ENCODE results near the gene ZMIZ2.
"Not testable (repeated sequence)": the region's sequence is repeated elsewhere in the genome, so short reads cannot be mapped to it uniquely, and the experiment has no call there.

The ZMIZ2 gene

DNA sequence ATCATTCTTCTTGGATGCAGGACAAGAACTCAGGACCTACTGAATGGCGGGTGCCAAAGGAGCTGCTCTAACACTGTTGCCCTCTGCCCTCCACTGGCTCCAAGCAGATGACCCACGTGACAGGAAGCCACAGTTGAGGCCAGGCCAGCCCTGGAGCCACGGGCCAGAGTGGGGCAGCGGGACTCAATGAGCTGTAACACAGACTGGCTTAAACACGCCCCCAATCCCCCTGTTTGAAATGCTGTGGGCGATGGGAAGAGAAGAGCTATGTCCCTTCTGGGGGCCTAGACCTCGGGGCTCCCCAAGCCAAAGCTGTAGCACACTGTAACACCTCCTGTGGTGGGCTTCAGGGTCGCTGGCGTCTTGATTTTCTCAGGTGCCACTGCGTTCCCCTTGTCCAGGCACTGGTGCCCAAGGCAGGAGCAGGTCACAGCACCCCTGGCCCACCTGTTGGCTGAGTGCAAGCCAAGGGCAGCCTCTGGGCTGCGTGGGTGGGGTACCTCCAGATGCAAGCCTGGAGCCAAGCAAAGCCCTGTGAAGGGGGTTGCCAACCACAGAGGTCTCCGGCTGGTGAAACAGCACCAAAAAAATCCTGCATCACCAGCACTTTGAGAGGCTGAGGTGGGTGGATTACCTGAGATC lies 18.6 kb upstream of the ZMIZ2 start:
- DNase-seq: no peak

DNA sequence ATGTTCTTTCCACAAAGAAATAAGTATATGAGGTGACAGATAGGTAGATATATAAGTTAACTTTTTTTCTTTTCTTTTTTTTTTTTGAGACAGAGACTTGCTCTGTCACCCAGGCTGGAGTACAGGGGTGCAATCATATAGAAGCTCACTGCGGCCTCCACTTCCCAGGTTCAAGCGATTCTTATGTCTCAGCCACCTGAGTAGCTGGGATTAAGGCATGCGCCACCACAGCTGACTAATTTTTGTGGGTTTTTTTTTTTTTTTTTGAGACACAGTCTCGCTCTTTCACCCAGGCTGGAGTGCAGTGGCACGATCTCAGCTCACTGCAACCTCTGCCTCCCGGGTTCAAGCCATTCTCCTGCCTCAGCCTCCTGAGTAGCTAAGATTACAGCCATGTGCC lies 15.7 kb upstream of the ZMIZ2 start:
- not testable (repeated sequence) for DNase-seq

DNA sequence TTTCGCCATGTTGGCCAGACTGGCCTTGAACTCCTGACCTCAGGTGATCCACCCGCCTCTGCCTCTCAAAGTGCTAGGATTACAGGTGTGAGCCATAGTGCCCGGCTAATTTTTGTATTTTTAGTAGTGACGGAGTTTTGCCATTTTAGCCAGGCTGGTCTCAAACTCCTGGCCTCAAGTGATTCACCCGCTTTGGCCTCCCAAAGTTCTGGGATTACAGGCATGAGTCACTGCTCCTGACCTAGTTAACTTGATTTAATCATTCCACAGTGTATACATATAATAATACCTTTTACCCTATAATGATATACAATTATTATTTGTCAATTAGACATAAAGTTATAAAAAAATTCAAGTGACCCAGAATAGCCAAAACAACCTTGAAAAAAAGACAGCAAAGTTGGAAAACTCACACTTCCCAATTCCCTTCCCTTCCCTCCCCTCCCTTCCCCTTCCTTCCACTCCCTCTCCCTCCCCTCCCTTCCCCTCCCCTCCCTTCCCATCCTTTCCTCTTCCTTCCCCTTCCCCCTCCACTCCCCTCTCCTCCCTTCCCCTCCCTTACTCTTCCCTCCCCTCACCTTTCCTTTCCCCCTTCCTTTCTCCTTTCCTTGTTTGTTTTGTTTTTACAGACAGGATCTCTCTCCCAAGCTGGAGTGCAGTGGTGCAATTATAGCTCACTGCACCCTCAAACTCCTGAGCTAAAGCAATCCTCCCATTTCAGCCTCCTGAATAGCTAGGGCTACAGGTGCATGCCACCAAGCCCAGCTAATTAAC lies 14.8 kb upstream of the ZMIZ2 start:
- no peak for DNase-seq

DNA sequence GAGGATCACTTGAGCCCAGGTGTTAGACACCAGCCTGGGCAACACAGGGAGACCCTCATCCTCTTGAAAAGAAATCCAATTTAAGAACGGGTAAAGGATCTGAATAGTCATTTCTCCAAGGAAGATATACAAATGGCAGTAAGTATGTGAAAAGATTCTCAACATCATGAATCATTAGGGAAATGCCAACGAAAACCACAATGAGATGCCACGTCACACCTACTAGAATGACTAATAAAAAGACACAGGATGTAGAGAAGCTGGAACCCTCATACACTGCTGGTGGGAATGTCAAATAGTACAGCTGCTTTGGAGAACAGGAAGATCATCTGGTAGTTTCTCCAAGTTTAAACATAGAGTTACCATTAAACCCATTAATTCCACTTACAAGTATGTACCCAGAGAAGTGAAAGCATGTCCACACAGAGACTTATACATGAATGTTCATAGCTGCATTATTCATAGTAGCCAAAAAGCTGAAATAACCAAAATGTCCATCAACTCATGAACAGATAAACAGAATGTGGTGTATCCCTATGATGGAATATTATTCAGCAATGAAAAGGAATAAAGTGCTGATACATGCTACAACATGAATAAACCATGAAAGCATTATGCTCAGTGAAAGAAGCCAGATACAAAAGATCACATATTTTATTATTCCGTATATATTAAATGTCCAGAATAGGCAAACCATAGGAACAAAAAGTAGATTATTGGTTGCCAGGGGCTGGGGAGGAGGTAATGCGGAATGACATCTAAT lies 13.1 kb upstream of the ZMIZ2 start:
- no peak for DNase-seq

DNA sequence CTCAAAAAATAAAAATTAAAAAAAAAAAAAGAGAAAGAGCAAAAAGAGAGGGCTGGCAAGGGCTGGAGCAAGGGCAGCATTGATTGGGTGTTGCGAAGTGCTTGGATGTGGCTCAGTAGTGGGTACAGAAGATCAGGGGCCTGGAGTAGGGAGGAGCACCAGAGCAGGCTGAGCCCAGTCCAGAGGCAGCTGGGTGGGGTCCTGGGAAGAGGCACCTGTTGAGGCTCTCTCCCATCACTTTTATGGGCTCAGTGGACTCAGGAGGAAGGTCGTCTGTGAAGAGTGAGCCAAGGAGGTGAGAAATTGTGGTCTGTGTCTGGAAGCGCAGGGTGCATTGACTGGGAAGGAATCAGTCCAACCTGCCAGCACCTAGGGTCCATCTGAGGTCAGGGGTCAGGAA lies 11.8 kb upstream of the ZMIZ2 start:
- DNase-seq: no peak

DNA sequence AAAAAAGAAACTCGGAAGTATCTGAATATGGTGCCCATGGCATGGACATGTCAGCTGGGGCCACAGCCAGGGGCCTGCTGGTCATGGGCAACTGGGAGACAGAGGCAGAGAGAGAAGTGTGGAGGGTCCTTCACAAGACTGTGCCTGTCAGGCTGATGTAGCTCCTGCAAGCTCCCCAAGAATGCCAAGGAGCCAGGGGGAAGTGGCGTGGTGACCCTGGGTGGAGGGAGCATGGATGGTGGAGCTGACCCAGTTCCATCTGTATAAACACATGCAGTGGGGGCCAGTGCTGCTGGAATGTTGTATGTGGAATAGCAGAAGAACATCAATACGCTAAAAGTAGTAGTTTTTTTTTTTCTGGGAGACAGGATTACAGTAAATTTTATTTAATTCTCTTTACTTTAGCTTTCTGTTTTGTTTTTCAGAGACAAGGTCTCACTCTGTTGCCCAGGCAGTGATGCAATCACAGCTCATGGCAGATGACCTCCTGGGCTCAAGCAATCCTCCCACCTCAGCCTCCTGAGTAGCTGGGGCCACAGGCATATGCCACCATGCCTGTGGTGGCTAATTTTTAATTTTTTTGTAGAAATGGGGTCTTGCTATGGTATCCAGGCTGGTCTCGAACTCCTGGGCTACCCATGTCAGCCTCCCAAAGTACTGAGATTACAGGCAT lies 10.5 kb upstream of the ZMIZ2 start:
- DNase-seq: no peak

DNA sequence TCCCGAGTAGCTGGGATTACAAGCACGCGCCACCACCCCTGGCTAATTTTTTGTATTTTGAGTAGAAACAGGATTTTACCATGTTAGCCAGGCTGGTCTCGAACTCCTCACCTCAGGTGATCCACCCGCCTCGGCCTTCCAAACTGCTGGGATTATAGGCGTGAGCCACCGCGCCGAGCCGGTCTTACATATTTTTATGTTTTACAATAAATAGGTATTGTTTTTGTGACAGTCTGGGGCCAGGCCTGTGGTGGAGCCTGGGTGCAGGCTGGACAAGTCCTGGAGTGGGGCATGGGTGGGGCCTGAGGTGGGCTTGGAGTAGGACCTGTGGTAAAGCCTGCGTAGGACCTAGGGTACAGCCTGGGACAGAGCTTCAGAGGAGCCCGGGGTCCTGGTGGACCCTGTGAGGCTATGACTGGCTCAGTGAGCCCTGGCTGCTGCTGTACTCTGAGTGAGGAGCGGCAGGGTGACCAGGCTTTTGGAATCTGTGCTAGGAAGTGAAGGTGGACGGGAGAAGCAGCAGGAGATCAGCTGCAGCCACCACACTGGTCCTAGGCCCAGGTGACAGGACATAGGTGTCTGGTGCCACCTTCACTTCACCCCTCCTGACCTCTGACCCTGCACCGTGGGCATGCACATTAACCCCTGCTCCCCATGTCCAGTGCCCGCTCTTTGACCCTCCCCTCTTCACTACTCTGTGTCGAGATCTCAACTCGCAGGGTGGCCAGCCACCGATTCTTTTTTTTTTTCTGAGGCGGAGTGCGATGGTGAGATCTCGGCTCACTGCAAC lies 9.6 kb upstream of the ZMIZ2 start:
- DNase-seq: no peak

DNA sequence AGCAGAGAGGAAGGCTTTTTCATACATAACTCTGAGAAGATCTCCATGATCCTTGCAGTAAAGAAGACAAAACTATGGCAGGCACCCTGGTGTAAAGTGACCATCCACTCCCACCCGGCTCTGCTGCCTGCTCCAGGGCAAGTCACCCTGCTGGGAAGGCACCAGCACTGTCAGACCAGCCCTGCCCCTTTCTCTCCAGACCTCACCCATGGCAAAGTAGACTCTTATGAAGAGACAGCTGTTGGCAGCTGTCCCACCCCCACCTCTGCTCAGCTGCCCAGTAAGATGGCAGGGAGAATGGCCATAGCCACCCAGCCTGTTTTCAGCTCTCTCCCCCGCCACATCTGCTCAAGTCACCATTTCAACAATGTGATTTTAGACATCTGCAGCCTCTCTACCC lies 8.6 kb upstream of the ZMIZ2 start:
- no peak for DNase-seq

DNA sequence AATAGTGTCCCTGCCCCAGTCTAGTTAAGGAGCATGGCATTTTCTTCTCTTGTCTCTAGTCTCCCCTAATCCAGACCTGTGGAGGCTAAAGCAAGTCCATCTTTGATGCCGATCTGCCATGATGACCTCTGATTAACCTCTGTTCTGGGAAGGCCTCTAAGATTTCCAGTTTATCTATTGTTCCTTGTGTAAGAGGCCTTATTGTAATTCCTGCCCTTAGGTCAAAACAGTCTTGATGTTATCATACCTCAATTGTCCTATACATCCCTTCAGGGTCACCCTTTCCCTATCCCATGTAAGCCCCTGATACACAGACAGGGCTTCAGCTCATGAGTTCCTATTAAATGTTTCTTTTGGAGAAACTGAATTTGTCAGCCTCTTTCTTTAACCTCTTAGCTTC lies 4.9 kb upstream of the ZMIZ2 start:
- no peak for DNase-seq

DNA sequence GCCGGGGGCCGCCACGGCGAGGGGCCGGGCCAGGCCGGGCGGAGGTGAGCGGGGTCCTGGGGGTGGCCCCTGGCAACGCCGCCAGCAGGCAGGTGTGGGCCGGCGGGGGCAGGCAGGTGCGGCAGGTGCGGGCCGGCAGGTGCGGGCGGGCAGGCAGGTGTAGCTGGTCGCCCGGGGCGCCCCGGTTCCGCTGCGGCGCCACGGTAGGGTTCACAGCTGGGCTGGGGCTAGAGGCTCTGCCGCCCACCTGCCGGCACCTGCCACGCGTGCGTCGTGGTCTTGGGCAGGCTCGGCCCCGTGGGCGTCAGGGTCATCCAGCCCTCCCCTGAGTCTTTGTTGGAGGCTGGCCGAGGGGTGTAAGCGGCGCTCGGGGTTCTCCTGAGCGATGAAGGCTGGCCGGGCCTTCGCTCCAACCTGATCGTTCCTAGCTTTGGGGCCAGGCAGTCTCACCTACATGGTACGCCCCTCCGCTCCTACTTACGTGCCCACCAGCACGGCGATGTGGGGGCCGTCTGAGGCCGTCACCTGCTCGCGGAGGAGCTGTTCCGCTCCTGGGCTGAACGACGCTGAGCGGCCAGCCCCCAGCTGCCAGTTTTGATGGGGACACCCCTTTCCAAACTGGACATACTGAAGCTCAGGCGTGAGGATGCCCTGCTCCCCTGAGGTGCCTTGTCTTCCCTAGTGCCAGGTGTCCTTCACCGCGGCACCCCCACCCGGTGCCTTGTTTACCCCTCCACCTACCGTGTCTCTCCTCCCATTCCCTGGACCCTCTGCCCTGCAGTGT lies 493 bp downstream of the ZMIZ2 start:
- no peak for DNase-seq

DNA sequence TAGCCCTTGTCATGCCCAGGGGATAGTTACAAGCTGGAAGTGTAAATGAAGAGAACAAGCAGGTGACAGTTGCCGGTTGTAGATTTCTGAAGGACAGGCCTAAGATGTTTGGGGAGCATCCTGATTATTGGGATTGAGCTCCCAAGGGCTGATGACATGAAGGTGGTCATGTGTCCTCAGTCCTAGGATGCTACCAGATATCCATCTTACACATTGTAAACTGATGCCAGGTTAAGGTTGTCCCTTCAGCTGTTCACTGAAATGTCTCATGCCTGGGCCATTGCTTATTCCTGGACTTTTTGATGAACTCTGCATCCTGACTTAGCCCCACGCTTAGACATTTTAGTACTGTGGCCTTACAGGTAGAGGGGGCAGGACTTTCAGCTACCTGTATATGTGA lies 1.3 kb downstream of the ZMIZ2 start:
- DNase-seq: no peak

DNA sequence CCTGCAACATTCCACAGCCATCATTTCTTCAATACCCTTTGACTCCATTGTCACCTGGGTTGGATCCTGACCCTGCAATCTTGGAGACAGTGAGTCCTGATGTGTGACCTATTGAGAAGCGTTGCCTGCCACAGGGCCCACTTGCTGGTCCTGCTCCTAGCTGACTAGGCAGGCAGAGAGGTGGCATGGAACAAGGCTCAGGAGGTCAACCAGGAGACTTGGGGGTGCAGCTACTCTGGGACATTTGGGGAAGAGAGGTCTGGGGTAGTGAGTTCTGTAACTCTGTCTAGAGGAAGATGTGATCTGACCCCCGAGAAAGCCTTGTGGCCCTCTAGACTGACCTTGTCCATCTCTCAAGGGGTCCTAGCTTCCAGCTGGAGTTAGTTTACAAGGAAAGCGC lies 1.8 kb downstream of the ZMIZ2 start:
- DNase-seq: no peak

DNA sequence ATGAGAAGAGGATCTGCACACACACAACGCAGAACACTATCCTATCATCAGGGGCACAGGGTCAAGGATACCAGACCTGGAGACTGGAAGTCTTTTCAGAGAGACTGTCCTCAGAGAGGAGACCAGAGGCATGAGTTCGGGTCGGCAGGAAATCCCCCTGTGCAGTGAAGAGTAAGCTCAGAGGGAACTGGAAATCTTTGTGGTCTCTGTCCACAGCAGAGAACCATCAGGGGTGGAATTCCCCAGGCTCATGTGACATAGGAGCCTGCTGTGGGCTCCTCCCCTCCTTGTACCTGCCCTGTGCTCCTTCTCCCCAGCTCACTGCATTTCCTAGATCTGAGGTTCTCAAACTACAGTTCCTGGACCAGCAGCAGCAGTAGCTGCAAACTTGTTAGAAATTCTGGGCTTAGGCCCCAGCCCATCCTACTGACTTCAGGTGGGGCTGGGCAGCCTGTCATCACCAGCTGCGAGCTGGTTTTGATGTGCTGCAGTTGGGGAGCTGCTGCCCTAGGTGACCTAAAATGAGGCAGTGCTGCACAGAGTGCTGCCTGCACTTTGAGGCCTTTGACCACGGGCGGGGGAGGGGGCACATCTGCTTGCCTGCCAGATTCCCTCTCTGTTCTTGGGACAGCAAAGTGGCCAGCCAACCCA lies 2.4 kb downstream of the ZMIZ2 start:
- DNase-seq: no peak

DNA sequence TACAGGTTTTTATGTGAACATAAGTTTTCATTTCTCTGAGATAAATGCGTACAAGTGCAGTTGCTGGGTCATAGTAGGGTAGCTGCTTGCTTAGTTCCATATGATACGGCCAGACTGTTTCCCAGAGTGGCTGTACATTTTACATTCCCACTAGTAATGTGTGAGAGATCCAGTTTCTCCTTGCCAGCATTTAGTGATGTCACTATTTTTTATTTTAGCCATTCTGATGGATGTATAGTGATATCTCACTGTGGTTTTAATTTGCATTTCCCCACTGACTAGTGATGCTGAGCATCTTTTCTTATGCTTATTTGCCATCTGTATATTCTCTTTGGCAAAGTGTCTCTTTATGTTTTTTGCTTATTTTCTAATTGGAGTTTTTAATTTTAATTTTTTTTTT lies 4.2 kb downstream of the ZMIZ2 start:
- no peak for DNase-seq

DNA sequence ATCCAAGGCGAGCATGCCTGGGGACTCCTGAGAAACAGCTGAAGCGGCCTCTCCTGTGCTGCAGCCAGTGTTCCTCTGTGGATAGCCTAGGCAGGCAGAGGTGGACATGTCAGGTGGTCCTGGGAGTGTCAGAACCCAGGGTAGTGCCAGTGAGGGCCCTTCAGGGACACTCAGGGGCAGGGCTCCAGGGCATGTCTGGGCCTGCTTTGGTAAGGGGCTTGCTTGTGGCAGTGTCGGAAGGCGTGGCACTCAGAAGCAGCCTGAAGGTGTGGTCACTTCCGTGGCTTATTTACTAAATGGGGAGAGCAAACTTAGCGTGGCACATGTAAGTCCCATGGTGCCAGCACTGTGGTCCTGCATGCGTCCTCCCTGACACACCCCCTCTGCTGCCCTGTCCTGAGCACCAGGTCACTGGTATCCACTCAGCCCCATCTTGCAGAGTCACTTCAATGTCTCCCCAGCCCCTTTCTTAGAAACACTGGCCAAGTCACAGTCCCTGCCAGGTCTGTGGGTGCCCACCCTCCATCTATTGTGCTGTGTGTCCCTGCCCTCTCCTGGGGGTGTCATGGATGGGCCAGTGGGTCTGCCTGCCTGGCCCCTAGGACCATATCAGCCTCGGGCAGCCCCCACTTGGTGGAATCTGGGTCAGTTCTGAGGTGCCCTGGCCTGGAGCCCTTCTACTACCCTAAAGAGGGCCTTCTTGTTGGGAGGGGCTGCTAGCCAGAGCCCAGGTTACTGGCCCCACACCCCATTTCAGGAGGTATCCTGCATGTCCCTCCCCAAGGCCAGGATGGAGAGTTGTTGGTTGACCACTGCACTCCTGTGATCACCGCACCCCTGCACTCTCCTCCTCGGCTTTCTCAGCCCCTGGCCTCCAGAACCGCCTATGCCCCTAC lies 6.4 kb downstream of the ZMIZ2 start:
- DNase-seq: no peak

DNA sequence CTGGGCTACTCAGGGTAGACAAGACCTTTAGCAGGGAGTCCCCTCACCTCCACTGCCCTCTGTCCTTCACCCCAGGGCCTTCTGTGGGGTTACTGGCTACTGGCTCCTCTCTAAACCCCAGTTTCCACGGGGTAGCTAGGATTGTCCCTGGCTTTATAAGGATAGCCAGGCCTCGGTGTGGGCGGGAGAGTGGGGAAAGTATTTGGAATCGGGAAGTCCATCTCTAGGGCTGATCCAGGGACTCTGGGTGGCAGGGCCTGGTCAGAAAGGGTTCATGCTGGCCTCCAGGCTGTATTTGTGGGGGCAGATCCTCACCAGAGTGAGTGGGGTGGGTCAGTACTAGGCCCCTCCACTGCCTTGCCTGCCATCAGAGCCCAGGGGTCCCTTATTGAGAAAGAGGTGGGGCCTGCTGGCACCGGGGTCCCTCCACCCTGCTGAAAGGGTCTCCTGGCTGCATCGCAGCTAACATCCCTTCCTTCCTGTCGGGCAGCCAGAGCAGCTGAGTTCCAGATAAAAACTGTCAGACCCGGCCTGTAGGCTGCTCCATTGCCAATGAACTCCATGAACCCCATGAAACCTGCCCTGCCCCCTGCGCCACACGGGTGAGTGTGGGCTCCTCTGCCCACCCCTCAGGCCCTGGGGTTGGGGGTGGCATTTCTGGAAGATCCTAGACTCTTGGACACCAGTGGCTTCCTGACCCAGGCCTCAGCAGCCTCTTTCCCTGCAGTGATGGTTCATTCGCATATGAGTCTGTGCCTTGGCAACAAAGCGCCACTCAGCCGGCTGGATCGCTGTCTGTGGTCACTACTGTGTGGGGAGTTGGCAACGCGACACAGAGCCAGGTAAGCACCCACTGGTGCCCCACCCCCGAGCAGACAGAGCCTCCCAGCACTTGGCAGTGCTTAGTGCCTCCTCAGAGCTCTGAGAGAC lies 7.3 kb downstream of the ZMIZ2 start:
- DNase-seq: no peak

DNA sequence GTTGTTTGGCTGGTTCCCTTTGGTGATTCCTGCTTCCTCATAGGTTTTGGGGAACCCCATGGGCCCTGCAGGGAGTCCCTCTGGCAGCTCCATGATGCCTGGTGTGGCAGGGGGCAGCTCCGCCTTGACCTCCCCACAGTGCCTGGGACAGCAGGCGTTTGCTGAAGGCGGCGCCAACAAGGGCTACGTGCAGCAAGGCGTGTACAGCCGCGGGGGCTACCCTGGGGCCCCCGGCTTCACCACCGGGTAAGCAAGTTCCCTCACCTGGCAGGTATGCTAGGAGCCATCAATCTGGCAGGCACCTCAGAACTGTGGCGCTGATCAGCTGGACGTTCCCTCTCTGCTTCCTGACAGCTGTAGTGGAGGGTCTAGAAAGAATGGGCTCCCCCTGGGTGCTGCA lies 8.3 kb downstream of the ZMIZ2 start:
- no peak for DNase-seq

DNA sequence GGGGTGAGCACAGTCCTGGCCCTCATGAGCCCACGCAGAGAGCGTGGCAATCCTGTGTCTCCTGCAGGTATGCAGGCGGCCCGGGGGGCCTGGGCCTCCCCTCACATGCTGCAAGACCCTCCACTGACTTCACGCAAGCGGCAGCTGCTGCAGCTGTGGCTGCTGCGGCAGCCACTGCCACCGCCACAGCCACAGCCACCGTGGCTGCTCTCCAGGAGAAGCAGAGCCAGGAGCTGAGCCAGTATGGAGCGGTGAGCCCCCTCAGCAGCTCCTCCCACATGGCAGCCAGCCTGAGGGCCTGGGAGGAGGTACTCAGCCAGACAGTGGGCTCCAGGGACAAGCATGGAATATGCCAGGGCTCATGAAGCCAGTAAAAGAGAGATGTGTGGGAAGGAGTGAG lies 8.7 kb downstream of the ZMIZ2 start:
- no peak for DNase-seq

DNA sequence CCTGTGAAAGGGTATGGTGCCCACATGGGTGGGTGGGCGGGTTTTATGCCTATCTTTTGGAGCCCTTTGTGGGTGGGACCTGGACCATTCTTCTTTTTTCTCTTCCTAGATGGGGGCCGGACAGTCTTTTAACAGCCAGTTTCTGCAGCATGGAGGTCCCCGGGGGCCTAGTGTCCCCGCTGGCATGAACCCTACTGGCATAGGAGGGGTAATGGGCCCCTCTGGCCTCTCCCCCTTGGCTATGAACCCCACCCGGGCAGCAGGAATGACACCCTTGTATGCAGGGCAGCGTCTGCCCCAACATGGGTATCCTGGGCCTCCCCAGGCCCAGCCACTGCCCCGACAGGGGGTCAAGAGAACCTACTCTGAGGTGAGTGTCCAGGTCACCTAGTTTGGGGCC lies 9.1 kb downstream of the ZMIZ2 start:
- DNase-seq: no peak
